ENCODE measurements around the gene COL6A1. TPM values are rescaled to one million over a fixed set of nuclear protein-coding genes. Genes with fewer than 3 reads are reported as not detected.

Gene COL6A1
- total RNA-seq, 2 experiments from 2014 or later, result 8.0 to 8.5 TPM

DNA sequence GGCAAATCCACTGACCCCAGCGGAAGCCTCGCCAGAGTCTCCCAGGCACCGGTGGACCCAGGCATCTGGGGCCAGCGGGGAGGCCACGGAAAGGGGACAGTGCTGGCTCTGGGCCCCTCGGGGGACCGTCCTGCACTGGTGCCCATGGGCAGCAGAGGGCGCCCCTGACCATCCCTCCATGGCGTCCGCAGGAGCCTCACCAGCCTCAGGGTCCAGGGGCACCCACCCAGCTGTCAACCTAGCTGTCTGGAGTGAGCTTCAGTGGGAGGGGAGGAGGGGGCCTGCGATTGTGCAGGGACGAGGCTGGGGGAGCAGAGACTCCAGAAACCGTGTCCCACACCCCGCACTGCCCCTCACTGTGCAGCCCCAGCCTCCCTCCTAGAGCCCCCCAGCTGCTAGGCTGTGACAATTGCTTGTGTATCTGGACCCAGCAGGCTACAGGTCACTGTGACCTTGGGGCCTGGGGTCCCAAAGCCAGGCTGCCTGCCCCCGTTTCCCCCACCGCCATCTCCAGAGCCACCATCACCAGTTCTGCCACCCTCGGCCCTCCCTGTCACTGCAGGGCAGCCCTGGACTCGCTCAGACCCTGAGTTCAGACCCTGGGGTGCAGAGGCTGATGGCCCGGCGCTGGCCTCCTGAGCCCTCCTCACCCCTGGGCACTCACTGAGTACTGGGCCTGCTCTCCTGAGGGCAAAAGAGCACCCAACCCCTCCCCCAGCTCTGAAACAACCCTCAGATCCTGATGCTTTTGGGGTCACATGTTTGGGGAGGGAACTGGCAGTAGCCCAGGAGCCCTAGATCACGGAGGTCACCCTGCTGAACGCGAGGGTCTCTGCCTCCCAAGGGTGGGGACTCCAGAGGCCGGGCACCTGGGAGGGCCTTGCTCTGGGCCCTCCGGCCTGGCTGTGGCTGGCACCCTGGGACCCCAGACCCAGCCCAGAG is 10.6 kb upstream of the COL6A1 start:
- intact Hi-C loops (cut with DNase I, micrococcal nuclease), result loop anchor here (5.0 to 10.0 kb wide), 5 partner anchors 124 to 351 kb away; partner anchors contain the start of genes LSS (in 2 of the 2), C21orf58 (in 1 of the 2), COL6A2 (in 1 of the 2) and MCM3AP (in 1 of the 2)
- DNase-seq (peak in 12 of 14 experiments; percentile 22 to 66 (median 41)), ATAC-seq (ENCODE audit: poor library complexity) (peak; percentile 45)
- TF ChIP-seq, protein P1, sequence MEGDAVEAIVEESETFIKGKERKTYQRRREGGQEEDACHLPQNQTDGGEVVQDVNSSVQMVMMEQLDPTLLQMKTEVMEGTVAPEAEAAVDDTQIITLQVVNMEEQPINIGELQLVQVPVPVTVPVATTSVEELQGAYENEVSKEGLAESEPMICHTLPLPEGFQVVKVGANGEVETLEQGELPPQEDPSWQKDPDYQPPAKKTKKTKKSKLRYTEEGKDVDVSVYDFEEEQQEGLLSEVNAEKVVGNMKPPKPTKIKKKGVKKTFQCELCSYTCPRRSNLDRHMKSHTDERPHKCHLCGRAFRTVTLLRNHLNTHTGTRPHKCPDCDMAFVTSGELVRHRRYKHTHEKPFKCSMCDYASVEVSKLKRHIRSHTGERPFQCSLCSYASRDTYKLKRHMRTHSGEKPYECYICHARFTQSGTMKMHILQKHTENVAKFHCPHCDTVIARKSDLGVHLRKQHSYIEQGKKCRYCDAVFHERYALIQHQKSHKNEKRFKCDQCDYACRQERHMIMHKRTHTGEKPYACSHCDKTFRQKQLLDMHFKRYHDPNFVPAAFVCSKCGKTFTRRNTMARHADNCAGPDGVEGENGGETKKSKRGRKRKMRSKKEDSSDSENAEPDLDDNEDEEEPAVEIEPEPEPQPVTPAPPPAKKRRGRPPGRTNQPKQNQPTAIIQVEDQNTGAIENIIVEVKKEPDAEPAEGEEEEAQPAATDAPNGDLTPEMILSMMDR (IDR thresholded peaks at IDR 0.05), result peak; percentile 84
- peaks cover 48% of the 10 kb centered on the region in 2 experiments for H3K27me3 ChIP-seq (ENCODE audit: control insufficient read depth in 1 of 2, insufficient read depth in 2 of 2, low read length in 2 of 2)
- H3K36me3 ChIP-seq (ENCODE audit: insufficient read depth, low read length), result no peaks in the 10 kb centered on the region
- Mint-ChIP-seq H3K9me3 (no peaks in the 10 kb centered on the region), H3K36me3 (ENCODE audit: low read depth) (no peaks in the 10 kb centered on the region), H3K27me3 (peaks cover 23% of the 10 kb centered on the region), H3K4me3 (no peak overlapping the region), H3K4me1 (ENCODE audit: low read depth) (peaks cover 10% of the 10 kb centered on the region), H3K27ac (no peak overlapping the region)
- H3K4me1 ChIP-seq (ENCODE audit: insufficient read depth, low read length), result peaks cover 42% of the 10 kb centered on the region
- H3K27ac ChIP-seq (ENCODE audit: low read depth in 1 of 2, low read length in 2 of 2), result no peak overlapping the region
- H3K9me3 ChIP-seq (ENCODE audit: control insufficient read depth in 1 of 2, insufficient read depth in 1 of 2, low read length in 2 of 2), result peaks cover 0 to 13% of the 10 kb centered on the region in 2 experiments
- ChIA-PET POLR2A (no interaction called here), CTCF (no interaction called here)
- no peak overlapping the region for H3K4me3 ChIP-seq (ENCODE audit: low read length)

DNA sequence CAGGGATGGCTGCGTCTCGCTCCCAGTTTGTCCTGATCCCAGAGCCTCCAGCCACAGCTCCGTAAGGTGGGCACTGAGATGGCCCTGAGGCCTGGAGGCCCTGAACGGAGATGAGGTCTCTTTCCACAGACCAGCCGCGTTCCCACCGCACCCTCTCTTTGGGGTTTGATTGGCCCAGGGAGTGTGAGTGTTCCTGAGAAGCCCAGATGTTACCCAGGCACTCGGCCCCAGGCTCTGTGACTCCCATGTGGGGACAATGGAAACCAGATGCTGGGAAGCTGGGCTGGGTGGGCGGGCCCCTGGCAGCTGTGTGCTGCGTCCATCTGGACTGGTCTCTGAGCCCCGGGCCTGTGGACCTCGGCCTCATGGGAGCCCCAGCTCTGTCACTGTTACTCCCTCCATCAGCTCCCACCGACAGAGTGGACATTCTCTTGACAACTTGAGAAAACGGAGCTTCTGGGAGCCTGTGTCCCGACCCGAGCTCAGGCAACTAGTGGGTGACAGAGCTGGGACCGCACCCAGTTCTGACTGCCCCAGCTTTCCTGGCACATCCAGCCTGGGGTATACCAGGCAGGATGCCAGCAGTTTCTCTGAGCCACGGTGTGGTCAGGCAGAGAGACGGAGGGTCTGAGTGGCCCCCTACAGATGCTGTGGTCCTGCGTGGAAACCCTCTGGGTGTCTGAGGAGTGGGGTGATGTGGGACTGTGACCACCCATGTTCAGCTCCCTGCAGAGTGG is 9.8 kb upstream of the COL6A1 start:
- no peak overlapping the region for H3K27ac Mint-ChIP-seq
- H3K4me3 Mint-ChIP-seq, result no peak overlapping the region
- H3K27me3 Mint-ChIP-seq, result peaks cover 30% of the 10 kb centered on the region
- ChIA-PET CTCF (no interaction called here), POLR2A (no interaction called here)
- H3K9me3 ChIP-seq (ENCODE audit: control insufficient read depth in 1 of 2, insufficient read depth in 1 of 2, low read length in 2 of 2), result peaks cover 0 to 13% of the 10 kb centered on the region in 2 experiments
- peaks cover 48% of the 10 kb centered on the region in 2 experiments for H3K27me3 ChIP-seq (ENCODE audit: control insufficient read depth in 1 of 2, insufficient read depth in 2 of 2, low read length in 2 of 2)
- DNase-seq (peak in 1 of 14 experiments; percentile 25), ATAC-seq (ENCODE audit: poor library complexity) (no peak)
- H3K4me1 ChIP-seq (ENCODE audit: insufficient read depth, low read length), result peaks cover 42% of the 10 kb centered on the region
- no peak overlapping the region for H3K4me3 ChIP-seq (ENCODE audit: low read length)
- peaks cover 10% of the 10 kb centered on the region for H3K4me1 Mint-ChIP-seq (ENCODE audit: low read depth)
- H3K36me3 ChIP-seq (ENCODE audit: insufficient read depth, low read length), result no peaks in the 10 kb centered on the region
- H3K27ac ChIP-seq (ENCODE audit: low read depth in 1 of 2, low read length in 2 of 2), result no peak overlapping the region
- TF ChIP-seq, protein P1 (IDR thresholded peaks at IDR 0.05), result no peak
- no peaks in the 10 kb centered on the region for H3K36me3 Mint-ChIP-seq (ENCODE audit: low read depth)
- intact Hi-C loops (cut with DNase I, micrococcal nuclease), result loop anchor here (2.0 to 10.0 kb wide), 6 partner anchors 123 to 351 kb away; partner anchors contain the start of genes LSS (in 2 of the 2), C21orf58 (in 1 of the 2), COL6A2 (in 1 of the 2) and MCM3AP (in 1 of the 2)
- H3K9me3 Mint-ChIP-seq, result no peaks in the 10 kb centered on the region

DNA sequence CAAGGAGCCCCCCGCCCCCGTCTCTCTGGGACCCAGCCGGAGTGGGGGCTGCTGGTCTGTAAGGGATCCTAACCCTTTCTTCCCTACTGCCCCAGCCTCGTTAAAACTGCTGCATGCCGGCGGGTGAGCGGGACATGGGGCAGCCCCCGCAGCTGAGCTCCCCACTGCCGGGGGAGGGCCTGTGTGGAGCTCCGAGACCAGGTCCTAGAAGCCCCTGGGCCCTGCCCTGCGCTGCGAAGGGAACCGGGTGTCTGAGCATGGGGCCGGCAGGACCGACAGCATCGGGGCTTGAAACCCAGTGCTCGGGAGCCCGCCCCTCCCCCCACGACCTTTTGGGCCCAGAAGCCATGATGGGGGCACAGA is 9.2 kb upstream of the COL6A1 start:
- H3K4me3 Mint-ChIP-seq, result no peak overlapping the region
- TF ChIP-seq, protein P1 (IDR thresholded peaks at IDR 0.05), result no peak
- Histone ChIP-seq H3K27ac (ENCODE audit: low read depth in 1 of 2, low read length in 2 of 2) (no peak overlapping the region), H3K9me3 (ENCODE audit: control insufficient read depth in 1 of 2, insufficient read depth in 1 of 2, low read length in 2 of 2) (peaks cover 0 to 13% of the 10 kb centered on the region in 2 experiments), H3K27me3 (ENCODE audit: control insufficient read depth in 1 of 2, insufficient read depth in 2 of 2, low read length in 2 of 2) (peaks cover 48 to 49% of the 10 kb centered on the region in 2 experiments), H3K4me3 (ENCODE audit: low read length) (no peak overlapping the region), H3K36me3 (ENCODE audit: insufficient read depth, low read length) (no peaks in the 10 kb centered on the region), H3K4me1 (ENCODE audit: insufficient read depth, low read length) (peaks cover 43% of the 10 kb centered on the region)
- no peaks in the 10 kb centered on the region for H3K9me3 Mint-ChIP-seq
- peaks cover 10% of the 10 kb centered on the region for H3K4me1 Mint-ChIP-seq (ENCODE audit: low read depth)
- no peak for ATAC-seq (ENCODE audit: poor library complexity)
- CTCF ChIA-PET, result no interaction called here
- H3K27ac Mint-ChIP-seq, result no peak overlapping the region
- H3K36me3 Mint-ChIP-seq (ENCODE audit: low read depth), result no peaks in the 10 kb centered on the region
- peak in 1 of 14 experiments; percentile 36 for DNase-seq
- H3K27me3 Mint-ChIP-seq, result peaks cover 28% of the 10 kb centered on the region
- intact Hi-C loops (cut with DNase I, micrococcal nuclease), result loop anchor here (2.0 to 10.0 kb wide), 6 partner anchors 122 to 350 kb away; partner anchors contain the start of genes LSS (in 2 of the 2), C21orf58 (in 1 of the 2), COL6A2 (in 1 of the 2) and MCM3AP (in 1 of the 2)
- POLR2A ChIA-PET, result no interaction called here

All from CD4-positive, alpha-beta T cell (primary cell).